Lung (tissue), 12 donors: ENCODE measurements around the gene NCBP3. TPM values are rescaled to one million over a fixed set of nuclear protein-coding genes. Genes with fewer than 3 reads are reported as not detected.
"Not testable (repeated sequence)": the region's sequence is repeated elsewhere in the genome, so short reads cannot be mapped to it uniquely, and the experiment has no call there.

Source experiments
- ATAC-seq: fragments of 200-7000 bp; cut with Tn5 transposase; one replicate; pipeline ENCODE4 v1.9.1; 2020; ENCODE audit warnings: moderate number of reproducible peaks; ENCODE audit not compliant: insufficient read depth, low FRiP score
- DNase-seq, 3 donors: peaks; one replicate each; pipeline ENCODE4 v3.0.0-alpha.2; 2013 to 2017
- H3K27ac ChIP-seq, 2 donors: one replicate each; pipeline ENCODE4 v1.5.1; 2013; ENCODE audit warnings: mild to moderate bottlenecking in 2 of 2, moderate library complexity in 2 of 2, control low read depth in 1 of 2, inconsistent platforms in 1 of 2, low read depth in 1 of 2, low read length in 1 of 2
- H3K27me3 ChIP-seq, 3 donors: one replicate each; pipeline ENCODE4 v1.5.1; 2013; ENCODE audit warnings: low read length in 2 of 3; ENCODE audit not compliant: control insufficient read depth in 3 of 3, insufficient read depth in 3 of 3
- H3K36me3 ChIP-seq, 4 donors: one replicate each; pipeline ENCODE4 v1.5.1; 2013; ENCODE audit warnings: low read length in 4 of 4, mild to moderate bottlenecking in 1 of 4, moderate library complexity in 1 of 4; ENCODE audit not compliant: control insufficient read depth in 4 of 4, insufficient read depth in 4 of 4
- H3K4me1 ChIP-seq, 5 donors: one replicate each; pipeline ENCODE4 v1.5.1; 2013; ENCODE audit warnings: low read length in 5 of 5, mild to moderate bottlenecking in 2 of 5, moderate library complexity in 1 of 5; ENCODE audit not compliant: control insufficient read depth in 5 of 5, insufficient read depth in 5 of 5
- H3K4me3 ChIP-seq: one replicate; pipeline ENCODE4 v1.5.1; 2013; ENCODE audit warnings: mild to moderate bottlenecking, control low read depth, moderate library complexity
- H3K9ac ChIP-seq, 2 donors: one replicate each; pipeline ENCODE4 v1.5.1; 2013; ENCODE audit warnings: low read length in 2 of 2, control low read depth in 1 of 2; ENCODE audit not compliant: insufficient read depth in 1 of 2
- H3K9me3 ChIP-seq, 4 donors: one replicate each; pipeline ENCODE4 v1.5.1; 2013; ENCODE audit warnings: low read length in 3 of 4, mild to moderate bottlenecking in 1 of 4, moderate library complexity in 1 of 4; ENCODE audit not compliant: control insufficient read depth in 4 of 4, insufficient read depth in 3 of 4
- CTCF ChIP-seq: IDR thresholded peaks from 2 replicates; pipeline ENCODE4 v1.5.1; 2012; ENCODE audit warnings: mild to moderate bottlenecking; ENCODE audit errors: control extremely low read depth, extremely low read depth
- WGBS, 2 donors: extraction: QIAGEN DNeasy Blood & Tissue Kit; methylation state at CpG; one replicate each; pipeline ENCODE4 v1.1.7; 2013; 5-methylcytosine and 5-hydroxymethylcytosine counted together
- polyA plus RNA-seq, 2 donors: library from polyadenylated mRNA; stranded (reverse); fragments of 200-250 nt; gene quantifications; one replicate each; pipeline ENCODE4 v1.2.1, GENCODE V29; 2013
- total RNA-seq, 2 donors: library from RNA; depleted of rRNA in 1 of 2; stranded (reverse); fragments of >200 nt in 1 of 2; gene quantifications; one replicate each; pipeline ENCODE4 v1.2.1, GENCODE V29; 2014 to 2021
- donor health status: control.
- donor health status: control.
- donor health status: Bipolar disorder and iron deficiency.
- donor health status: healthy.
- donor health status: DM: yes; HTN: yes; CAD: no.

NCBP3 gene
- total and polyA plus RNA-seq, 4 donors: 15.9 to 49.4 (median 26.0) TPM

GRCh38 chr17:3788200-3788599 is 57.8 kb downstream of the NCBP3 start:
- Histone ChIP-seq H3K27me3 (no peaks in the 10 kb centered on the region), H3K4me1 (no peaks in the 10 kb centered on the region), H3K36me3 (no peaks in the 10 kb centered on the region), H3K9ac (no peak overlapping the region), H3K27ac (no peak overlapping the region), H3K9me3 (no peaks in the 10 kb centered on the region), H3K4me3 (no peak overlapping the region)
- ATAC-seq: no peak
- WGBS, 2 donors: 35 to 58% methylated on average over 2 of the region's 2 CpGs
- no peak for DNase-seq
- no peak for TF ChIP-seq CTCF

- not testable (repeated sequence) for DNase-seq, H3K36me3 ChIP-seq, ATAC-seq, H3K4me3 ChIP-seq, H3K27me3 ChIP-seq, H3K4me1 ChIP-seq, H3K9ac ChIP-seq, H3K27ac ChIP-seq, H3K9me3 ChIP-seq
- 74 to 80% methylated on average over 5 of the region's 5 CpGs for WGBS, 2 donors
Observed at GRCh38 chr17:3785323-3785722, 60.7 kb downstream of the NCBP3 start.

DNA sequence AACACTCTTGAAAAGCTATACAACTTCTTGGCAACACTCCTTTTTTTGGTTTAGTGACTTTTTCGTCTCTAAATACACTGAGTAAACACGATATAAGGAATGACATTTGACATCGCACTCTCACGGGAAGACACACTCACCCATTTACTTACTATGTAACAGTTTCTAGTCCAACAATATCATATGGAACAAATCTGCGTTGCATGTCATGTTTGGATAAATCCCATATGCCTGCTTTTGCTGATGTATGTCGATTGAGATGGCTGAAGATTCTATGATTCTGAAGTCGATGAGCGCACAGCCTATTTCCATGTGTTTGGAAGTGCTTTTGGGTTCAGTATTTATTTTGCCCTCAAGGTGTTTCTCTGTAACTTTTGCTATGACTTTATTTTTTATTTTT is 63.3 kb downstream of the NCBP3 start:
- Histone ChIP-seq H3K4me1 (no peaks in the 10 kb centered on the region), H3K27ac (no peak overlapping the region), H3K4me3 (no peak overlapping the region), H3K9me3 (no peaks in the 10 kb centered on the region), H3K9ac (no peak overlapping the region), H3K27me3 (no peaks in the 10 kb centered on the region), H3K36me3 (no peaks in the 10 kb centered on the region)
- WGBS, 2 donors: 88 to 91% methylated on average over 8 of the region's 8 CpGs
- no peak for ATAC-seq
- no peak for DNase-seq
- TF ChIP-seq CTCF: no peak

DNA sequence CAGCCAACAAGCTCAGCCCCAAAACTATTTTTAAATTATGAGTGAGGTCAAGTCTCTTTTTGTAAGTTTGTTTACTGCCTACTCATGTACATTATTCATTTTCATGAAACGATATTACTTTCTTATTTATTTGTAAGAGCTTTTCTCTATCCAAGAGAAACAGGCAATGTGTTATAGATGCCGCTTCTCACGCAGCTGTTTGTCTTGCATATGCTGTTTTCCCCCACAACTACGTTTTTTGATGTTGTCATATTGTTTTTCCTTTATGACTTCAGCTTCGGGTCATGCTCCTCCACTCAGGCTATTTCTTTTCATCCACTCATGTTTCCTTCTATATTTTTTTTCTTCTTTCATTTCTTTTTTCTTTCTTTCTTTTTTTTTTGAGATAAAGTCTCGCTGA is 65.1 kb downstream of the NCBP3 start:
- DNase-seq: no peak
- no peak overlapping the region for H3K4me3 ChIP-seq
- no peak for ATAC-seq
- H3K27me3 ChIP-seq: no peaks in the 10 kb centered on the region
- 79 to 80% methylated on average over 6 of the region's 6 CpGs for WGBS, 2 donors
- no peaks in the 10 kb centered on the region for H3K9me3 ChIP-seq
- H3K36me3 ChIP-seq: no peaks in the 10 kb centered on the region
- no peaks in the 10 kb centered on the region for H3K4me1 ChIP-seq
- H3K27ac ChIP-seq: no peak overlapping the region
- no peak for TF ChIP-seq CTCF
- H3K9ac ChIP-seq: no peak overlapping the region
